HG02610 (cell line): ENCODE measurements around the gene DDX59.

ENCODE experiments used
- ATAC-seq: cut with Tn5 transposase; IDR thresholded peaks from one replicate; pipeline ENCODE4 v1.9.1; 2021; ENCODE audit warnings: mild to moderate bottlenecking, moderate library complexity; ENCODE audit not compliant: unreplicated experiment

Gene DDX59

DNA sequence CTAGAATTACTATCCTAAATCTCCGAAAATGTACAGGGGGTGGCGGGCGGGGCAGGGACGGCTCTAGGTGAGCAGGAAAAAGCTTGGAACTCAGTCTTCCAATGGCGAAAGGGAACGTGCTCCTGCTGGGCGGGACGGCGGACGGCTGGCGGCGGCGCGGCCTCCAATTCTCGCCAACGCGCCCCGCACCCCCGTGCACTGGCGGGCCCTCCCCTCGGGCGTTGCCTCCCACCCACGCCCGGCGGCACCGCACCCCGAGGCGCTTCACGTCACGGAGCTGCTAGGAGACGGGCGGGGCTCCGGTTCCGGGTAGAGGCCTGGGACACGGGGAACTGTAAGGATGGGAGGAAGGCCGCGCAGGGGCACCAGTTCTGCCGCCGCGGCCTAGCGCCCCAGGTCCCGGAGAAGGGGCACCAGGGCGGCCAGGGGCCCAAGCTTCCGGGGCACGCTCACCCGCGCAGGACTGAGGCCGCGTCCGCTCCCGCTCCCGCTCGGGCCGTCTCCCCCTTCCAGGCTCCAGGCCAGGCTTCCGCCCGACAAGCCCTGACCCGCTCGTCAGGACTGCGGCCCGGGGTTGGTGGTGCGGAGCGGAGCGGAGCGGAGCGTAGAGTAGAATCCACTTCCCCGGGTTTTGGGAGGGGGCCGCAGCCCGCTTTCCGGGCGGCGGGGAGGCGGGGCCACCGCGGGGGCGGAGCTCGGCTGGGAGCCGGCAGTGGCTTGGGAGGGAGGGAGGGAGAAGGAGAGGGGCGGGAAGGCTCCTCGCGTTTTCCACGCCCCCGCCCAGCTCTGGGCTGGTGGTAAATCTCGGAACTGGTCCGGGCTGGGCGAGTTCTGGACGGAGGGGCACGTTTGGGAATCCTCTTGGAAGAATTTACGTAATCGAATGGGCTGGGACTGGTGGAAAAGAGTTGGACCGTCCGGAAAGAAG, at the start of gene DDX59:
TSS of gene DDX59 (minus strand) at position 594 of the 928 bp plus-strand sequence. CDS start 3,167 bp downstream, outside the sequence.
- peak; percentile 88 for ATAC-seq

DNA sequence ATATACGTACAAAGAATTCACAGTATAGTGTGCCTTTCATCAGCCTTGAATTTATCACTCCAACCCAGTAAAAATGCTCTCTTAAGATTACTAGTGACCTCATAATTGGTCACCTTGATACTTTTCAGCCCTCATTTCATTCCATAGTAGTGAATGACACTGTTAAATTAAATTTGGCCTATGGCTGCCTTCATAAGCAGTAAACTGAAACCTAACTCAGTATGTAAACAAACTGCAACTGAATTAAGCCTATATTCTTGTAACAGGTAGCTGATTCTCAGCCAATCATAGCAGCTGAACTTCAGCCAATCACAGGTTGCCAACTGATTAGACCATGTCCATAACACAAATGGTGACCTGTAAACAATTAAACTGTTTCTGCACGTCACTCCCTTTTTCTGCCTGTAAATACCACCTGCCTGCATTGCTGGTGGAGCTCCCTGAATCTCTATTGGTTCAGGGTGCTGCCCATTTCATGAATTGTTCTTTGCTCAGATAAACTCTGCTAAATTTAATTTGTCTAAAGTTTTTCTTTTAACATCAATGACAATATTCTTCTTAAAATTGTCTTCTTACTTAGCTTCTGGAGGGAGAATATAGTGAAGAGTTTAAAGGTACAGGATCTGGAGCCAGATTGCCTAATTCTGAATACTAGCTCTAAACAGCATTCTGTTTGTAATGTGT, 44.9 kb upstream of the DDX59 start:
- no peak for ATAC-seq

DNA sequence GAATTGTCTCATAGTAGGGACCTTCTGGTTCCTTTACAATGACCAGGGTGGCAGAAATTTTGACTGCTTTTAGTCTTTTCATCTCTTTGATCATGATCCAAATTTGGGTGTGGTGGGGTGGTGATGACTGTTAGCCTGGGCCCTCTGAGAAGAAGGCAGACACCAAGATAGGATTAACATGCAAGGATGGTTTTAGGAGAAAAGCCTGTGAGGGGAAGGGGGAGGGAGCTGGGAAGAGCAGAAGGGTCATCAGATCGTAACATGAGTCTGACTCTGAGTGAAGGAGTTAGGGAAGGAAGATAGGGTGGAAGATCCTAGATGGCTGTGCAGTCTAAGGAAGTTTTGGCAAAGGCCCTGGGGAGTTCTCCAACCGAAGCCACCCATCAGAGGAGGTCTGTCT, 40.5 kb upstream of the DDX59 start:
- ATAC-seq = no peak

DNA sequence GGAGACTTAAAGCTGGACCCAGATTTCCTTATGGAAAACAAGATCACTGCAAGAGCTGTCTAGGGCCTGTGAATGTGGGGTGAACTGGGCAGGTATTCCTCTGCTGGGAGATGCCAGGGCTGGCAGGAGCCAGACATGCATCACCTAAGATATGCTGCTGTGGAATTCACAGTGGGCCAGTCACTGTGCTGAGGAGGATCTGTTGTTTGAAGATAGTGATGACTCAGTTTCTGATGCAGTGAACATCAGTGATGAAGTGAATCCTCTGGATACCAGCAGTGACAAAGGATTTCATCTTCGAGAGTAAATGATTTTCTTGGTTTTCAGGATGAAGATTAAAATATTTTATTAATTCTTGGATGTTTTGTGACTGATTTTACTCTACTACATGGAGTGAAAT, 39.1 kb upstream of the DDX59 start:
- no peak for ATAC-seq

DNA sequence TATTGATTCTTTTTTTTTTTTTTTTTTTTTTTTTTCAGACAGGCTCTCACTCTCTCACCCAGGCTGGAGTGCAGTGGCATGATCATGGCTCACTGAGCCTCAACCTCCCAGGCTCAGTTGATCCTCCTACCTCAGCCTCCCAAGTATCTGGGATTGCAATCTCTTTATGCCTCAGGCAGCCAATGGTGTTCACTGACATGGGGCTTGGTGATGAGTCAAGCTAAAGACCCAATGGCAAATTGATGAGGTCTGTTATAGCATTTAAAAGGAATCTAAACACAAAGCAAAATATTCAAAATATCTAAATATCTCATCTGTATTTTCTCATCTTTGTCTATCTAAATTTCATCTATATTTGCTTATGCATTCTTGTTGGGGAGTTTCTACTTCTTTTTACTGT, 38.5 kb upstream of the DDX59 start:
- ATAC-seq = no peak

DNA sequence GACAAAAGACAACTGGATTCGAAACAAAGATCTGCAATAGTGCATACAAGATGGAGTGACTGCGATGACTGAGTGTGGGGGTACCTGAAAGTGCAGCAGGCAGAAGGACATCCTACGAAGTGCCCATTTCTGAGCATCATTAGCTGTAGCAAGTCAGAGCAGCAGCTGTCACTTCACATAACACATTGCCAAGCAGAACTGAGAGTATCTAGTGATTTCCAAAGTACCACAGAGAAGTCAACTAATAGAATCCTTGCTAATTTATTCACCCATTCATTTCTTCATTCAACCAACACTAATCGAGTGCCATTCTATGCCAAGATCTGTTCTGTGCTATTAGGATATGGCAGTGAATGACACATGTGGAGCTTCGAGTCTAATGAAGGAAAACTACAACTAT, 37.4 kb upstream of the DDX59 start:
- no peak for ATAC-seq

DNA sequence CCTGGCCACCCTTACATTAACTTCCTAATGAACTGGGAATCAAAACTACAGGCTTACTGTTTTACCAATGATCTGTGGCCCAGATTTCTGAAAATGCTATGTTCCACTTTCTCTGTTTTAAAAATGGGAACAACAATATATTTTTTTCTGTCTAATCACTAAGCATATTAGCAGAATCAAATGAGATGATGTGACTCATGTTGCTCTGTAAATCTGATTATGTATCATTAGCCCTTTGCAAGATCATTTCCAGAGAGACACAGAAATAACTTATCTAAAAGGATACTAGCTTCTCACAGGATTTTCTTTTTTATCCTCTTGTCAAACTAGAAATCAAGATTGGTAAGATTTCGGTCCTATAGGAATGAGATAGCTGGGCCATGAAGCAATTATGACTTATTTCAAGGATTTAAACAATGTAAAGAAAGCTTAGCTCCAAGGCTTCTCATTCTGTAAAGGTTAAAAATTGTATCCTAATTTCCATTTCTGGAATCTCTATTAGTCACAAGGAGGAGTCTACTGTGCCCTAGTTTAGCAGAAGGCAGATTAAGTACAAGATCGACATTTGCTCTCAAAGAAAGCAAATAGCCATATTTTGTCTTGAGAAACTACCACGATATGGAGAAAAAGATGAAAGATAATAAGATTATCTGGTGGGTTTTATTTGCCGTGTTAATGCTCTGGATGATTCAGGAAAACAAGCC, 36.6 kb upstream of the DDX59 start:
- ATAC-seq = no peak

DNA sequence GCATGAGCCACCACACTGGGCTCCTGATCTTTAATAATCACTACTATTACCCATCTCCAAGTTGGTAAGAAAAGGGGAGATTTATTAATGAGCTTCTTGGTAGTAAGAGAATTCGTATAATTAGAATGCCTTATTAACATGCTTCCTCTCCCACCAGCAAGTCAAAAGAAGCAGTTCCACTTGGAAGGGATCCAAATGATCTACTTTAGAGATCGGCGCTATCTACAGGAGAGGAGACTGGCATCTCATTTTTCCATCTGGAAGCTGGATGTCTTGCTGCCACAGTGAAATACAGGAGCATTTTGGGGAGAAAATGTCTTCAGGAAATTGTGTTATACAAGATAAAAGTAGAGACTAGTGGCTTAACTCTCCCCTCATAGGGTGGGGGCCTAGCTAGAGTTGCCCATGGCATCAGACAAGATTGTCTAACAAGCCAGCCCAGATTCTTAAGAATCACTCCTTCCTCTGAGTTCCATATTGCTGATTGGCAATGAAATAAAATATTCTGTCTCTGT, 35.3 kb upstream of the DDX59 start:
- ATAC-seq = no peak

DNA sequence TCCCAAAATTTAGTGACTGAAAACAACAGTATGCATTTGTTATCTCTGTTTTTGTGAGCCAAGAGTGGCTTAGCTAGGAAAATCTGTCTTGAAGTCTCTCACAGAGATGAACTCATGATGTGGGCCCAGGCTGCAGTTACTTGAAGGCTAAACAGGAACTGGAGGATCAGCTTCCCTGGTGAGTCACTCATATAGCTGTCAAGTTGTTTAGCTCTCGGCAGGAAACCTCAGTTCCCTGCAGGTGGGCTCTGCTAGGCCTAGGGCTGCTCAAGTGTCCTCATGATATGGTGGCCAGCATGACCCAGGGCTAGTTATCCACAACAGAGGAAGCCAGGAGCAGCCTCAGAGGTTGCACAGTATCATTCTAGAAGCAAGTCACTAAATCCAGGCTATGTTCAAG, 30.2 kb upstream of the DDX59 start:
- ATAC-seq = no peak

DNA sequence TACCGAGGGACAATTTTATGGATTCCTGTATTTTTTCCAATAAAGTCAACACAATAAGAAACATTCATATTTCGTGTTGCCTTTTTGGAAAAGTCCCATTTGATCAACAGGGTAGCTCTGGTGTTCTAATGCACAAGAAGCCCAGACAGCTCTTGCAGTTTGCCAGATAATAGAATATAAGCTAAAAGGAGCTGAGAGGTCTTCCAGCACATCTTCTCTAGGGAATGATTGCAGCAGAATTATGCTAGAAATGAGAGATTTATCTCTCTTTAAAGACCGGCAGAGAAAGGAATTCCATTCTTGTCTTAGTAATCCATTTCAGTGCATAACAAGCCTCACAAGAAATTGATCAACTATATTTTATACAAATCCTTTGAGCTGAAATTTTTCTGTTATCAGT, 25.0 kb upstream of the DDX59 start:
- ATAC-seq = no peak

DNA sequence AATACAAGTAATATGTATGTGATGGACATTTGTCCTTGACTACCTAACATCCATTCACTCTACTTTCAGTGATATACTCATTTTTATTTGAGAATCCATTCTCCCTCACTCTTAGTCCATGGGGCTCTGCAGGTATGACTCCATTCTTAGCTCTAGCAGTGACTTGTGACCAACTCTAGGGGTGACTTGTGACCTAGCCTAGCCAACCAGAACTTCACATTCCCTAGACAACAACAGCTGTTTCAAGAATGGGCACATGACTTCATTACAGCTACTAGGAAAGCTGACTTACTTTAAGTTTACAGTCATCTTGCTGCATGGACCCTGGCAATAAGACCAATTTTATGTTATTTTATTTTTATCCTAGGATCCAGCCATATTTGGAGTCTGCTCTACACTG, 23.6 kb upstream of the DDX59 start:
- no peak for ATAC-seq

DNA sequence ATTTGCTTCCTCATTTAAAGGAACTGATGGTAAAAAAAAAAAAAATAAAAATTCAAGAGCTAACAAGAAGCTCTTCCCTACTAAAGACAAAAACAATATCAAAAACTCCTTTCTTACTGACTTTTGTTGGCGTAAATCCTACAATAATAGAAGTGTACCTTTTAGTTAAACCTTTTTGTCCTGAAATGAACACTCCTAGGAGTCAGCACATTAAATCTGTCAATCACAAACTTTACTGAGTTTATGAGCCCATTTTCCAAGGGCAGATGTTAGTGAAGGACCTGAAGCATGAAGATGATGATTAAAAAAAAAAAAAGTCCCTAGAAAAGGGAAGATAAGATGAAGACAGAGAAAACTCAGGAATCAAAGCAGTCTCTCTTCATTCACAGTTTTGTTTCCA, 22.6 kb upstream of the DDX59 start:
- no peak for ATAC-seq

DNA sequence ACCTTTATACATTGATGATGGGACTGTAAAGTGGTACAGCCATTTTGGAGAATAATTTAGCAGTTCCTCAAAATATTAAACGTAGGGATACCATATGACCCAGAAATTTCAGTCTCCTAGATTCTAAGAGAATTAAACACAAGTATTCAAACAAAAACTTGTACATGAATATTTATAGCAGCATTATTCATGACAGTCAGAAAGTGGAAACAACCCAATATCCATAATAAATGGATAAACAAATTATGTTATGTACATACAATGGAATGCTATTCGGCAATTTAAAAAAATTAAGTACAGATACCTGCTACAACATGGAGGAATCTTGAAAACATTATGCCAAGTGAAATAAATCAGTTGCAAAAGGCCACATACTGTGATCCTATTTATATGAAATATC, 16.9 kb upstream of the DDX59 start:
- no peak for ATAC-seq

DNA sequence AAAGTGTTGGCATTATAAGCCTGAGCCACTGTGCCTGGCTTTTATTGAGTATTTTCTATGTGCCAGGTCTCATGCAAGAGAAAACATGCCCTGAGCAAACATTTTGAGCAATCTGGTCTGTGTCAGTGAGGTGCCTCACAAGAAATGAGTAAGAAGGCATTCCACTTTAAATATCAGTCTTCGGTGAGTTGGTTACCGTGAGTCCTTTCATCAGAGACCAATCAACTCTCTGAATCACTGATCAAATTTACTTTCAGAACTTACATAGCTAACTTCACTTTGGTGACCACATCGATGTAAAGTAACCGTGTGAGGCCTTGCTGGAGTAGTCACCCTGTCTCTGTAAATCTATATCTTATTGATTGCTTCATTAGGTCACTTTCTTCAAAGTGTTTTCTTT, 14.3 kb upstream of the DDX59 start:
- no peak for ATAC-seq

DNA sequence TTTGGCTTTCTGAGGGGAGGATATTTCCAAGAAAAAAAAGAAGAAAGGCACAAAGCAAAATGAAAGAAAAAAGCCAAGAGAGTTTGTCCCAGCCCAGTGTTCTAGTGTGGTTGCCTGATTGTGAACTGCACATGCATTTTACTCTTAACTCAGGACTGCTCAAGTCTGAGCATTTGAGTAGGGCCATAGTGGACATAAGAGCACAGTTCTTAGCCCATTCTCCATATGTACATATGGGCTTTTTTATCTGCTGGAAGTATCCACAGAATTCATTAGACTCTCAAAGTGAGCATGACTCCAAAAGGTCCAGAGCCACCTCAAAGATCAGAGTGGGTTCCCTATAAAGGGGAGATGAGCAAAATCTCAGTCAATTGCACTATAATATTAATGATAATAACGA, 13.6 kb upstream of the DDX59 start:
- ATAC-seq = no peak

DNA sequence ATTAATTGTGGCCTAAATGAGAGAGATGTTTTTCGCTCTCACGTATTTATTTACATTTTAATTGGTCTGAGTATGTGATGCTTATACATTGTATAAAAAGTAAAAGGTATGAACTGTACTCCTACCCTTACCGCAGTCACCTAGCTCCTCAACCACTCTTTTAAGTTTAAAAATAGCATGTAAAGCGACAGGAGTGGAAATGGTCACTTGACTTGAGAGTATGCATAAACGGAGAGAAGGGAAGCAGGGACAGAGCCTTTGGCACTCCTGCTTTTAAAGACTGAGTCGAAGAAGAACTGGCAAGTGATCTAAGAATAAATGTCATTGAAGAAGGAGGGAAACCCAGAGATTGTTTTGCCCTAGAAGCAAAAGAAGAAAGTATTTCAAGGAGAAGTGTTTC, 11.5 kb upstream of the DDX59 start:
- no peak for ATAC-seq

DNA sequence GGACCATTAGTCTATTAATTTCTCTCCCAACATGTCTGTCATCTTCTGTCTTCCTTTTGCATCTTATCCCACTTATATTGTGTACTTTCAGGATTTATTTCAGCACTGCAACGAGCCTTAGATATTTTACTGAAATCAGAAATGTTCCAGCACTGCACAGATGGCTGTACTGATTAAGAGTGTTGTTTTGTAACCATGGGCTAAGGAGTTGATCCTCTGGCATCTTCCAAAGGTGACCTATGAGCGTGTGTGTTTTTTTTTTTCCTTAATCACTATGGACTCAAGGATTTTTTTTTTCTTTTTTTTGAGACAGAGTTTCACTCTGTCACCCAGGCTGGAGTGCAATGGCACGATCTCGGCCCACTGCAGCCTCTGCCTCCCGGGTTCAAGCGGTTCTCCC, 7.1 kb upstream of the DDX59 start:
- no peak for ATAC-seq

DNA sequence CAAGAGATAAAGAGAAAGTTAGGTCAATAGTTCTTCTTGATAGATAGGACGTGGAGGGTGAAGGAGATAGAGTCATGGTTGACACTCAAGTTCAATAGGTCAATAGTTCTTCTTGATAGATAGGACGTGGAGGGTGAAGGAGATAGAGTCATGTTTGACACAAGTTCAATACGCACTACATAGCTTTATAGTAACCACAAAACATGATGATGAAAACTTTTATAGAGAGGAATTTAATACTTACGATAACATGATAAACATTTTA, 5.8 kb upstream of the DDX59 start:
- ATAC-seq = no peak

DNA sequence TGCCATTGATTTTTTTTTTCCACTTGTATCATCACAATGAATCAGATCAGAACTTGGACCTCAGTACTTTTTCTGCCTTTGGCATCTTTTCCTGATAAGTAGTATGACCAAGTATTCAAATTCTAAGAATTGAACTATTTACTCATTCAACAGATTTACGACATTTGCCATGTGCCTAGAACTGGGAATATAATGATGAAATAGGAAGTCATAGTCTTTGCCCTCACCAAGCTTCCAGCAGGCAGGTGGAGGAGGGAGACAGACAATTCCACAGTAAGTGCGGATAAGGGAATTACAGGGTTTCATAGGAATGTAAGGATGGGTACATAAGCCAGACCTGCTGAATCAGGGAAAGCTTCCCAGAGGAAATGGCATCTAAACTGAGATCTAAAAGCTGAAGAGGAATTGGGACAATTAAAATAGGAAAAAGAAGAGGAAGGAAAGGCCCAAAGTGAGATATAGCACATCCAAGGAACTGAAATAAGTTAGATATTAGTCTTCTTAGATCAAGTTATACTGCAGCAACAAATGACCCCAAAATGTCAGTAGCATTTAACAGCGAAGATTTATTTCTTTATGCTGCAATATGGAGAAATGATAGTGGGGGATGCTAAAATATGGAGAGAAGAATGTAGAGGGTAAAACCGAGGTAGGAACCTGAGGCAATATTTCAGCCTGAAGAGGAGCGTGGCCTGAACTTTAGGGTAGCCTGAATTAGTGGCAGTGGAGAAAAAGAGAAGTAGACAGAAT, 5.3 kb upstream of the DDX59 start:
- no peak for ATAC-seq

DNA sequence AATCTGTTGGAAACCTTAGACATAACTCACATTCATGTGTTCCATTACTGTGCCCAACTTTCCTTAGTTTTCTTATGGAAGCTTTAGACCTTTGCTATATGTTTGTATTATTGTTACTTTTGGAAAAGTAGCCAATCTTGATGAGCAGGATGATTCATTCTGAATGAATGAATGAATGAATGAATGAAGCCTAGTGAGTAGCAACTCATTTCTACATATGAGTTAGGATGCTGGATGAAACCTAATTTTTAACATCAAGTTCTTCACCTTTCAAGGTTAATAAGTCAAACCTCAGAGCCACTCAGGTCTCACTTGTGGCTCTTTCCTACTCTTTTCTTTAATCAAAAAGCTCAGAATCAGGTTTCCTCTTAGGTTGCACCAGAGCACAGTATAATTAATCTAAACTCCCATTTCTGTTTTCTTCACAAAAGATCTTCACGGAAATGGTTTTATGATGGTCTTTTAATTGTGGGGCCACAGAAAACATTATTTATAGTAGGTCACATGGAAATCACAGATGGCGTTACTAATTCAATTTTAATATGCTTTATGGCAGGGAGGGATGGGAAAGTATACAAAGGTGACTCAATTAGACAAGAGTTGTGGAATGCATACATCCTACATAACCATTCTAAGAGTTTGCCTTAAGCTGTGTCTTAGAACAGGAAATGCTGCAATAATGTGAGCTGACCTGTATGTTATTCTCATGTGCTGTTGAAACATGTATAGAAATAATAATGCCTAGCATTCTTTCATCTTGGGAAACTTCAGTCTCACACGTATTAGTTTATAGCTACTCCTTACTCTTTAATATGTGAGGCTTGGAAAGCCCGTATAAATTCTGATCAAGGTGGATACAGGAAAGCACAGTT, 4.5 kb upstream of the DDX59 start:
- no peak for ATAC-seq
